ENCODE measurements around the gene JAM3.

Gene JAM3

DNA sequence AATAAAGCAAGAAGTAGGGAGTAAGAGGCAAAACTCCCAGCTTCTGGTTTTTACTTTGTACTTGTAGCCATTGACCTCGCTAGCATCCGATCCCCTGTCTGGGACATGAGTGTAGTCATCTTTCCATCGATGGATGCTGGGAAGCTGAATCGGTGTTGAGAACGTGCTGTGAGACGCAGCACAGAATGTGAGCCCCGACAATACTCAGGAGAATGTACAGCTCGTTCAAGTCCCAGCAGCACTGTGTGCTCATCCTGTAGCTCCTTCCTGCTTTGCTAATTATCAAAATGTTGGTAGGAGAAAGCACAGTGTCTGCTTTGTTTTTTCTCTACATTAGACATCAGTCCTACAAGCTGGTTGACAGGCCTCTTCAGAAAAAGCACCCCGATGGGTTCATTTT lies 56.6 kb downstream of the JAM3 start:
- peaks cover 34% of the 10 kb centered on the region for H3K27me3 Mint-ChIP-seq
- no peak overlapping the region for H3K4me3 Mint-ChIP-seq
- peaks cover 6% of the 10 kb centered on the region for H3K9me3 Mint-ChIP-seq
- DNase-seq (no peak), ATAC-seq (no peak)
- H3K4me1 Mint-ChIP-seq, result peaks cover 14% of the 10 kb centered on the region
- no peak overlapping the region for H3K27ac Mint-ChIP-seq
- peaks cover 6% of the 10 kb centered on the region for H3K36me3 Mint-ChIP-seq (ENCODE audit: low read depth)

DNA sequence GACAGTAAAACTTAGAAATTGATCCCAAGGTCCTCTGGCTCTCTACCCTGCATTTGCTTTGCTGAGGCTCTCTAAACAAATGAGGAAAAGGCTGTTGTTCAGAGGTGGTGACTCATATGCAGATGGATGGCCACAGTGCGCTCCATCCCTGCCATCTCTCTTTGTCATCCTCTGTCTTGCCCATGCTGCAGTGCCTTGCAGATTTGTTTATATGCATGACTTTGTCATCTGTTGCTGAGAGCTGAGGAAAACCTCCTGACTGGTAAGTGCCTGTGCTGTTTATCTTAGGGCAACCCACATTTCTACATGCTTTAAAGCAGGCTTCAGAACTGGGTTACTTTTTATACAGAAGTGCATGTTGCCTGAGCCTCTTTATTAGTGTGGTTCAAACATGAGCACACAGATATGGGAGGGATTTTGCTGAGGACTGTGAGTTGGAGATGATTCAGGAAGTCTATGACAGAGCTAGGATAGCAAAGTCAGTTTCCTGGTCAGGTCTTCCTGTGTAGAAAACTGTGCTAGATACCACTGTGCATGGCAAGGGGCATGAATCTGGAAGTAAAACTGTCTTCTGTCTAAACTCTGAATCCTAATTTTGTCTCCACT lies 57.4 kb downstream of the JAM3 start:
- Mint-ChIP-seq H3K9me3 (peaks cover 14% of the 10 kb centered on the region), H3K27me3 (peaks cover 33% of the 10 kb centered on the region), H3K4me1 (peaks cover 14% of the 10 kb centered on the region), H3K4me3 (no peak overlapping the region), H3K36me3 (ENCODE audit: low read depth) (peaks cover 7% of the 10 kb centered on the region), H3K27ac (no peak overlapping the region)
- DNase-seq (no peak), ATAC-seq (peak; percentile 85)

DNA sequence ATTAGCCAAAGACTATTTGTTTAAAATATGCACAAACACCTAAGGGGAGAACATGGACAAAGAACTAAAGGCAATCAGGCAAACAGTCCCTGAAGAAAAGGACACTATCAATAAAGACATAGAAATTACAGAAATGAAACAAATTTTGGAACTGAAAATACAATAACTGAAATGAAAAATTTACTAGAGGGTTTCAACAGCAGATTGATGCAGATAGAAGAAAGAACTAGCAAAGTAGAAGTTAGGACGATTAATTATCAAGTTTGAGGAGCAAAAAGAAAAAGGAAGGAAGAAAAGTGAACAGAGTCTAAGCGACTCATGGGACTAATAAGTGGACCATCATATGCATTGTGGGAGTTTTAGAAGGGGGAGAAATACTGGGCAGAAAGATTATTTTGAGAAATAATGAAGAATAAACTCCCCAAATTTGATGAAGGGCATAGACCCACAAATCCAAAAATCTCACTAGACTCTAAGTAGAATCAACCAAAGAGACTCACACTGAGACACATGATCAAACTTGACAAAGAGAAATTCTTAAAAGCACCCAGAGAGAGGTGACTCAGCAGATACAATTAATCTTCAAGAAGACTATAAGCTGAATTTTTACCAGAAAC lies 62.9 kb downstream of the JAM3 start:
- no peak overlapping the region for H3K4me3 Mint-ChIP-seq
- H3K4me1 Mint-ChIP-seq, result no peaks in the 10 kb centered on the region
- H3K27me3 Mint-ChIP-seq, result no peaks in the 10 kb centered on the region
- no peak overlapping the region for H3K27ac Mint-ChIP-seq
- ATAC-seq, result no peak
- peaks cover 29% of the 10 kb centered on the region for H3K9me3 Mint-ChIP-seq
- no peak for DNase-seq
- peaks cover 17% of the 10 kb centered on the region for H3K36me3 Mint-ChIP-seq (ENCODE audit: low read depth)

DNA sequence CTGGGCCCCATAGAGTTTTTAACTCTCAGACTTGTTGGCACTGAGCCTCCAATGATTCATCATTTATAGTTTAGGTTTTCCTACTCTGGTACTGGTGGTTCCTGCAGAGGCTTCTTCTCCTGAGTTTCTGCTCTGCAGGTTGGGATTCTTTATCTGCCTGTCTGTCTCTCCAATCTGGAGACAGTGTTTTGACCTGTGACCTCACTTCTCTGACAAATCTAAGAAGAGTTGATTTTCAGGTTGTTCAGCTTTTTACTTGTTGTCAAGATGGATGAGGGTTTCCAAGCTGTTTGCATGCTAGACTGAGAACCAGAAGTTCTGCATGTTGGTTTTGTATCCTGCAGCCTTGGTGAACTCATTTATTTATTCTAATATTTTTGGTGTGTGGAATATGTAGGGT lies 63.9 kb downstream of the JAM3 start:
- H3K36me3 Mint-ChIP-seq (ENCODE audit: low read depth), result peaks cover 17% of the 10 kb centered on the region
- ATAC-seq (no peak), DNase-seq (no peak)
- peaks cover 29% of the 10 kb centered on the region for H3K9me3 Mint-ChIP-seq
- H3K4me1 Mint-ChIP-seq, result no peaks in the 10 kb centered on the region
- no peak overlapping the region for H3K4me3 Mint-ChIP-seq
- no peak overlapping the region for H3K27ac Mint-ChIP-seq
- no peaks in the 10 kb centered on the region for H3K27me3 Mint-ChIP-seq

DNA sequence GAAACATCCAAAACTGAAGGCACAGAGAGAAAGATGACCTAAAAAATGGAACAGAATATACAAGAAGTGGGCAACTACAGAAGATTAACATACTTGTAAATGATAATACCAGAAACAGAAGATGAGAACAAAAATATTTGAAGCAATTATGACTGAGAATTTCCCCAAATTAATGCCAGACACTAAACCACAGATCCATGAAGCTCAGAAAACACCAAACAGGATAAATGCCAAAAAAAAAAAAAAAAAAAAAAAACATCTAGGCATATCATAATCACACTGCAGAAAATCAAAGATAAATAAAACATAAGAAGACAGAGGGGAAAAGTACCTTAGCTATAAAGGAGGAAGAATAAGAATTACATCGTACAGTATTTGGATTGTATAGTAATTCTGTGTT lies 65.3 kb downstream of the JAM3 start:
- Mint-ChIP-seq H3K9me3 (peaks cover 29% of the 10 kb centered on the region), H3K36me3 (ENCODE audit: low read depth) (peaks cover 17% of the 10 kb centered on the region), H3K27me3 (no peaks in the 10 kb centered on the region), H3K4me1 (peaks cover 2% of the 10 kb centered on the region), H3K4me3 (no peak overlapping the region), H3K27ac (no peak overlapping the region)
- DNase-seq, result no peak
- no peak for ATAC-seq

DNA sequence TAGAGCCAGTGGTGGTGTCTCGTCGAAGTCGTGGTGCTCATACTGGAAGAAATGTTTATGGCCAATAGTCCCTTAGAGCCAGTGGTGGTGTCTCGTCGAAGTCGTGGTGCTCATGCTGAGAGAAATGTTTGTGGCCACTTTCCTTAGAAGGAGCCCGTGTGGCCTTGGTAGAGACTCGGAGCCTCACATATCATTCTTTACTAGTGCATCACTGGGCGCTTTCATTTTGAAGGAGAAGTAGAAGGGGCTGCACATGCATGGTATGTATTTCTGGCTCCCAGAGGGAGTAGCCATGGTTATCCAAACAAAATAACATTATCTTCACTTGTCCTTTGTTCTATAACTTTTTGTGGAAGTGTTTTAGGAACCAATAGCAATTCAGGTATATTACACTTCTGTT lies 69.5 kb downstream of the JAM3 start:
- DNase-seq (no peak), ATAC-seq (no peak)
- H3K36me3 Mint-ChIP-seq (ENCODE audit: low read depth), result peaks cover 2% of the 10 kb centered on the region
- H3K4me3 Mint-ChIP-seq, result no peak overlapping the region
- no peaks in the 10 kb centered on the region for H3K9me3 Mint-ChIP-seq
- no peak overlapping the region for H3K27ac Mint-ChIP-seq
- peaks cover 7% of the 10 kb centered on the region for H3K4me1 Mint-ChIP-seq
- H3K27me3 Mint-ChIP-seq, result no peaks in the 10 kb centered on the region

DNA sequence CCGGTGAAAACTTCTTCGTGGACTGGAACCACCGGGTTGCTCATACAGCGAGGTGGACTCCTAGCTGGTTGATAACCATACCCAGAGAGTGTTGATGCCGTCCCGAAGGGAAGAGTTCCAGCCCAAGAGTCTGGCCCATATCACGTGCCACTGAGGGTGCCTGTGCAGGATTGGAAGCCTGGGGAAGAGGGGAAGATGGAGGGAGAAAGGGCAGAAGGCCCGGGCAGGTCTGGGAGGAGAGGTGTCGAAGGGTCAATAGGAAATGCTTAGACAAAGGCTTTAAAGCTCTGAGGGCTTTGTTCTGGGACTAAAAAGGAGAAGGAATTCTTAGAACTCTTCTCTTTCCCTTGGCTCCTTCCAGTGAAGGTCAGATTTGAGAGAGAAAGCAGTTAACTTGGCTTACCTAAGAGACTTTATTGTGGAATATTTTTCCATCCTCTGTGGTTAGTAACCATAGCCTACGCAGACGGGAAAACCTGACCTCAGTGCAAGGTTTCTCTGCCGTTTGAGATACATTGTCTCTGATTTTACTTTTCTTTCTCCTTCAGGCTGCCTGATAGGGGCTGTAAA lies 70.5 kb downstream of the JAM3 start:
- H3K36me3 Mint-ChIP-seq (ENCODE audit: low read depth), result peaks cover 2% of the 10 kb centered on the region
- H3K27ac Mint-ChIP-seq, result no peak overlapping the region
- no peaks in the 10 kb centered on the region for H3K9me3 Mint-ChIP-seq
- H3K4me1 Mint-ChIP-seq, result peaks cover 11% of the 10 kb centered on the region
- DNase-seq (no peak), ATAC-seq (no peak)
- no peak overlapping the region for H3K4me3 Mint-ChIP-seq
- no peaks in the 10 kb centered on the region for H3K27me3 Mint-ChIP-seq

DNA sequence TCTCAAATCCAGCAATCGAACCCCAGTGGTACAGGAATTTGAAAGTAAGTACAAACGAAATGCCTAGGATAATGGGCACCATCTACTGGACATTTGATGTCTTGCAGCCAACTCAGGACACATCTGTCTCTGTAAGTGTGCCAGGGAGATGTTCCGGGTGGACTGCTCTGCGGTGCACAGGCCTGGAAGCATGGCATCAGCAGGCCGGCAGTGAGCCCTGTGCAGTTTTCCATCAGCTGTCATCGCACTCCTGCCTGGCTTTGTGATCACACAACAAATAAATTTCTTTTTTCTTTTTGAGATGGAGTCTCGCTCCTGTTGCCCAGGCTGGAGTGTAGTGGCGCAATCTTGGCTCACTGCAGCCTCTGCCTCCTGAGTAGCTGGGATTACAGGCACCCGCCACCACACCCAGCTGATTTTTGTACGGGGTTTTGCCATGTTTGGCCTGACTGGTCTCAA lies 71.0 kb downstream of the JAM3 start:
- Mint-ChIP-seq H3K4me1 (peaks cover 11% of the 10 kb centered on the region), H3K36me3 (ENCODE audit: low read depth) (peaks cover 2% of the 10 kb centered on the region), H3K4me3 (no peak overlapping the region), H3K27me3 (no peaks in the 10 kb centered on the region), H3K27ac (no peak overlapping the region), H3K9me3 (no peaks in the 10 kb centered on the region)
- peak; percentile 41 for DNase-seq
- ATAC-seq, result peak; percentile 75

DNA sequence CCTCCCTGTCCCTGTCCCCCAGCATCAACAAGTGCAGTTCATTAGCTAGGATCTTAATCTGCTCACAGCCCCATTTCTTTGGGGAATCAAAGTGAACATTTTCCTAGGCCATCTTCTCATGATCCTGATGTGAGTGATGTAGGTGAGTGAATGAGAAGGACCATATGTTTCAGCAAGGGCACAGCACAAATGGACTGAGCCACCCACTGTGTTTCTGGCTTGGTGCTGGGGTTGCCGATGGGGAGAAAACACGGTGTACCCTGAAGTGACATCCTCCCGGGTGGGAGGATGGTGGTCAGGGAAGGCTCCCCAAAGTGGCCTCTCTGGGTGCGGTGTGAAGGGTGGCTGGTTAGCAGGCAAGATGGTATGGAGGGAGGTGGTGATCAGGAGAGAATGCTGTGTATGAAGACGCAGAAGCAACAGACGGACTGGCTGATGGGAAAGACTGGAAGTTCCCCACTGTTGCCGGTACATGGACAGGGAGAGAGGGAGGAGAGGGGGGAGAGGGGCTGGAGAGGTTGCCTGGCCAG lies 72.2 kb downstream of the JAM3 start:
- Mint-ChIP-seq H3K27me3 (no peaks in the 10 kb centered on the region), H3K27ac (no peak overlapping the region), H3K4me1 (peaks cover 11% of the 10 kb centered on the region), H3K36me3 (ENCODE audit: low read depth) (peaks cover 2% of the 10 kb centered on the region), H3K4me3 (no peak overlapping the region), H3K9me3 (no peaks in the 10 kb centered on the region)
- DNase-seq, result no peak
- ATAC-seq, result no peak

DNA sequence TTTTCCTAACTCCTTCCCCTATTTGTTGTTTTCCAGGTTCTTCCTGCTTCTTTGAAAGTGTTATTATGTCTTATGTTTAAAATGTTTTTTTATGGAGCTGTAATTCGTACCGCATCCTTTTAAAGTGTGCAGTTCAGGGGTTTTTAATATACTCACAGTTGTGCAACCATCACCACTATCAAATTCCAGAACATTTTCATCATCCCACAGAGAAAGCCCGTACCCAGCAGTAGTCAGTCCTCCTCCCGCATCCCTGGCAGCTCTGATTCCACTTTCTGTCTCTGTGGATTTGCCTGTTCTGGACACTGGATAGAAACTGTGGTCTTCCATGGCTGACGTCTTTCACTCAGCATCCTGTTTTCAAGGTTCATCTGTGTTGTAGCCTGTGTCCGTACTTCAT lies 73.7 kb downstream of the JAM3 start:
- DNase-seq, result no peak
- Mint-ChIP-seq H3K36me3 (ENCODE audit: low read depth) (peaks cover 2% of the 10 kb centered on the region), H3K4me1 (peaks cover 11% of the 10 kb centered on the region), H3K27me3 (no peaks in the 10 kb centered on the region), H3K4me3 (no peak overlapping the region), H3K27ac (no peak overlapping the region), H3K9me3 (no peaks in the 10 kb centered on the region)
- ATAC-seq, result no peak

DNA sequence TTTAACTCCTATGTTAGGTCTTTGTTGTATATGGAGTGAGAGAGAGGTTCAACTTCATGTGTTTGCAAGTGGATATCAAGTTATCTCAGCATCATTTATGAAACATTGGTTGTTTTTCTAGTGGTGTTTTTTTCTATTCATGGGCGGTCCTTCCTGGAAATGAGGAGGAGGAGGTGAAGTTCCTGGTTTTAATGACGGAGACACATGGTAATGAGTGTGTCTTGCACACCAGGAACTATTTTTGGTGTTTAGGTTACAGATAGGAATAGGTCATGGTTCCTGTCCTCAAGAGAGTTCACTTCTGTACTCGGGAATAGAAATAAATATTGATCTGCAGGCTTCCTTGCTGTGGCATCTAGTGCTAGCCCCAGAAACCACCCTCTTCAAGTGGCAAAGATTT lies 74.9 kb downstream of the JAM3 start:
- Mint-ChIP-seq H3K27ac (no peak overlapping the region), H3K4me1 (peaks cover 11% of the 10 kb centered on the region), H3K36me3 (ENCODE audit: low read depth) (peaks cover 2% of the 10 kb centered on the region), H3K4me3 (no peak overlapping the region), H3K27me3 (no peaks in the 10 kb centered on the region), H3K9me3 (no peaks in the 10 kb centered on the region)
- DNase-seq (no peak), ATAC-seq (no peak)

DNA sequence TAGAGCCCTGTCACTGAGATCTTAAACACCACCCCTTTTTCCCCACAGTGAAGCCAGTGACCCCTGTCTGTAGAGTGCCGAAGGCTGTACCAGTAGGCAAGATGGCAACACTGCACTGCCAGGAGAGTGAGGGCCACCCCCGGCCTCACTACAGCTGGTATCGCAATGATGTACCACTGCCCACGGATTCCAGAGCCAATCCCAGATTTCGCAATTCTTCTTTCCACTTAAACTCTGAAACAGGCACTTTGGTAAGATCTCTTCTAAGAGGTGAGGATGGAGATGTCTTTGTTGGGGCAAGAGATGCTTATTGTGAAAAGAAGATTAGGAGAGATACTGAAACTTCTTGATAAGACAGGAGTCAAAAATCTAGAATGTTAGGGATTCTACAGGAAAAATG lies 75.9 kb downstream of the JAM3 start:
- Mint-ChIP-seq H3K9me3 (no peaks in the 10 kb centered on the region), H3K4me3 (no peak overlapping the region), H3K4me1 (peaks cover 5% of the 10 kb centered on the region), H3K27ac (no peak overlapping the region), H3K27me3 (no peaks in the 10 kb centered on the region), H3K36me3 (ENCODE audit: low read depth) (peaks cover 2% of the 10 kb centered on the region)
- no peak for ATAC-seq
- DNase-seq, result no peak

DNA sequence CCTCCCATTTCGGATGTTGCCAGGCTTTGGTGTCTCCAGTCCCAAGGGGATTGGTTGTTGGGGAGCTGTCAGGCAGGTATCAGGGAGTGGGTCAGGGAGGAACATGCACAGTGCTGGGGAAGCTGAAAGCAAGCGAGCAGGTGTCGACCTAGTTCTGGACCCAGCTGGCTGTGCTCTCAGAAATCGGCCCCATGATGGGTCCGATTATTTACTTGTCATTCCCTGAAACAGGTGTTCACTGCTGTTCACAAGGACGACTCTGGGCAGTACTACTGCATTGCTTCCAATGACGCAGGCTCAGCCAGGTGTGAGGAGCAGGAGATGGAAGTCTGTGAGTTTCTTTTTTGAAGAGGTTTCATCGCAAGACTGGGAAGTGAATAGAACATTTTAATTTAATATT lies 76.8 kb downstream of the JAM3 start:
- Mint-ChIP-seq H3K36me3 (ENCODE audit: low read depth) (peaks cover 2% of the 10 kb centered on the region), H3K27ac (no peak overlapping the region), H3K4me3 (no peak overlapping the region), H3K9me3 (no peaks in the 10 kb centered on the region), H3K4me1 (peaks cover 4% of the 10 kb centered on the region), H3K27me3 (no peaks in the 10 kb centered on the region)
- no peak for DNase-seq
- ATAC-seq, result no peak

DNA sequence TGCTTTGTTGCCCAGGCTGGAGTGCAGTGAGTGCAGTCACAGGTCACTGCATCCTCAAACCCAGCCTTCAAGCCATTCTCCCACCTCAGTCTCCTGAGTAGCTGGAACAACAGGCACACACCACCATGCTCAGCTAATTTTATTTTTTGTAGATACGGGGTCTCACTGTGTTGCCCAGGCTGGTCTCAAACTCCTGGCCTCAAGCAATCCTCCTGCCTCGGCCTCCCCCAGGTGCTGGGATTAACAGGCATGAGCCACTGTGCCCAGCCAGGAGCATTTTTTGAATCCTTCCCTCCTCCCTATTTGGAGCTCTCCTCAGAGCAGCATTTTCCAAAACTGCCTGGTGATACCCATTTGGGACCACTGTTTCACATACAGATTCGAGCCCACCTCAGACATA lies 77.7 kb downstream of the JAM3 start:
- H3K9me3 Mint-ChIP-seq, result no peaks in the 10 kb centered on the region
- H3K27me3 Mint-ChIP-seq, result no peaks in the 10 kb centered on the region
- DNase-seq (no peak), ATAC-seq (no peak)
- no peak overlapping the region for H3K27ac Mint-ChIP-seq
- peaks cover 4% of the 10 kb centered on the region for H3K4me1 Mint-ChIP-seq
- no peak overlapping the region for H3K4me3 Mint-ChIP-seq
- H3K36me3 Mint-ChIP-seq (ENCODE audit: low read depth), result peaks cover 2% of the 10 kb centered on the region

DNA sequence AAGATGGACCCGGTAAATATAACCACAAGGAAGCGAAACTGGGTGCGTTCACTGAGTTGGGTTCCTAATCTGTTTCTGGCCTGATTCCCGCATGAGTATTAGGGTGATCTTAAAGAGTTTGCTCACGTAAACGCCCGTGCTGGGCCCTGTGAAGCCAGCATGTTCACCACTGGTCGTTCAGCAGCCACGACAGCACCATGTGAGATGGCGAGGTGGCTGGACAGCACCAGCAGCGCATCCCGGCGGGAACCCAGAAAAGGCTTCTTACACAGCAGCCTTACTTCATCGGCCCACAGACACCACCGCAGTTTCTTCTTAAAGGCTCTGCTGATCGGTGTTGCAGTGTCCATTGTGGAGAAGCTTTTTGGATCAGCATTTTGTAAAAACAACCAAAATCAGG lies 80.5 kb downstream of the JAM3 start:
- no peaks in the 10 kb centered on the region for H3K9me3 Mint-ChIP-seq
- DNase-seq (no peak), ATAC-seq (no peak)
- no peaks in the 10 kb centered on the region for H3K27me3 Mint-ChIP-seq
- peaks cover 5% of the 10 kb centered on the region for H3K36me3 Mint-ChIP-seq (ENCODE audit: low read depth)
- no peak overlapping the region for H3K27ac Mint-ChIP-seq
- no peaks in the 10 kb centered on the region for H3K4me1 Mint-ChIP-seq
- H3K4me3 Mint-ChIP-seq, result no peak overlapping the region
